GM12875 (cell line): ENCODE measurements around the gene ADD1.

Experiments
- H3K4me3 ChIP-seq: one replicate; pipeline ENCODE4 v1.5.1; 2011; ENCODE audit warnings: low read depth, low read length, control low read depth
- TF ChIP-seq, protein P1 (sequence below): IDR thresholded peaks from 2 replicates; pipeline ENCODE4 v1.5.1; 2011; ENCODE audit warnings: low read depth, mild to moderate bottlenecking, control low read depth, inconsistent platforms, low read length, moderate library complexity, borderline replicate concordance; ENCODE audit not compliant: insufficient read depth

The ADD1 gene

DNA sequence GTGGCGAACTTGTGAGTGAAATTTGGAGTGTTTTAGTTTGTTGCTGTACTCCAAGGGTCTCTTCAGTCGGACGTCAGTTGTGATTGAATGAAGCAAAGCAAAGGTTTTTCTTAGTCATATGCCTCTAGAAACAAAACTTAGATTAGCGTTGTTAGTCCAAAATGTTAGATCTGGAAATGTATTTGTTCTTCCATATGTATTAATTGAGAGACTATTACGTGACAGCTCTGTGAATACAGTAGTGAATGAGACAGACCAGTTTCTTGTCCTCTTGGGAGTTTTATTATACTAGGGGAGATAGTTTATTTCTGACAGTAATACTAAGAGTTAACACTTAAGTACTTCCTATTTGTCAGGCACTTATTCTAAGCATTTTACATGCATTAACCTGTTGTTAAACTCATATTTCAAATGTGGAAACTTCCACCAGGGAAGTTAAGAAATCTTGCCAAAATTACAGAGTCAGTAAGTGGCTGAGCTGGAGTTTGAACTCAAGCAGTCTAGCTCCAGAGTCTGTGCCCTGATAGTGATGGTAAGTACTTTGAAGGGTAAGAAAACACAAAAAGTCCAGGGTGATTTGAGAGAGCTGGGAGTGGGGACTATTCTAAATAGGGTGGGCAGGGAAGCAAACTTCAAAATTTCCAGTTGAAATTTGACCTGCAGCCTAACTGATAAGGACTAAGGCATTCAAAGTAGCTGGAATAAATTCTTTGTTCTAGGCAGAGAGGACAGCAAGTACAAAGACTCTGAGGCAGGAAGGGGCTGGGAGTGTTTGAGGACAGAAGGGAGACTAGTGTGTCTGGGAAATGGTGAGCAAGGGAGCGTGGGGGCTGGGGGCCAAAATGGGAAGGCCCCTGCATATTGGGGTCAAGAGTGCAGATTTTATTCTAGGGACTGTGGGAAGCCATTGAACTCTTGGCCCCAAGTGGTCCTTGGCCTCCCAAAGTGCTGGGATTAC lies 17.0 kb downstream of the ADD1 start:
- TF ChIP-seq, protein P1, sequence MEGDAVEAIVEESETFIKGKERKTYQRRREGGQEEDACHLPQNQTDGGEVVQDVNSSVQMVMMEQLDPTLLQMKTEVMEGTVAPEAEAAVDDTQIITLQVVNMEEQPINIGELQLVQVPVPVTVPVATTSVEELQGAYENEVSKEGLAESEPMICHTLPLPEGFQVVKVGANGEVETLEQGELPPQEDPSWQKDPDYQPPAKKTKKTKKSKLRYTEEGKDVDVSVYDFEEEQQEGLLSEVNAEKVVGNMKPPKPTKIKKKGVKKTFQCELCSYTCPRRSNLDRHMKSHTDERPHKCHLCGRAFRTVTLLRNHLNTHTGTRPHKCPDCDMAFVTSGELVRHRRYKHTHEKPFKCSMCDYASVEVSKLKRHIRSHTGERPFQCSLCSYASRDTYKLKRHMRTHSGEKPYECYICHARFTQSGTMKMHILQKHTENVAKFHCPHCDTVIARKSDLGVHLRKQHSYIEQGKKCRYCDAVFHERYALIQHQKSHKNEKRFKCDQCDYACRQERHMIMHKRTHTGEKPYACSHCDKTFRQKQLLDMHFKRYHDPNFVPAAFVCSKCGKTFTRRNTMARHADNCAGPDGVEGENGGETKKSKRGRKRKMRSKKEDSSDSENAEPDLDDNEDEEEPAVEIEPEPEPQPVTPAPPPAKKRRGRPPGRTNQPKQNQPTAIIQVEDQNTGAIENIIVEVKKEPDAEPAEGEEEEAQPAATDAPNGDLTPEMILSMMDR, result no peak
- H3K4me3 ChIP-seq, result no peak overlapping the region

GRCh38 chr4:2861631-2862436 lies 18.2 kb downstream of the ADD1 start:
- no peak overlapping the region for H3K4me3 ChIP-seq
- TF ChIP-seq, protein P1, result no peak

DNA sequence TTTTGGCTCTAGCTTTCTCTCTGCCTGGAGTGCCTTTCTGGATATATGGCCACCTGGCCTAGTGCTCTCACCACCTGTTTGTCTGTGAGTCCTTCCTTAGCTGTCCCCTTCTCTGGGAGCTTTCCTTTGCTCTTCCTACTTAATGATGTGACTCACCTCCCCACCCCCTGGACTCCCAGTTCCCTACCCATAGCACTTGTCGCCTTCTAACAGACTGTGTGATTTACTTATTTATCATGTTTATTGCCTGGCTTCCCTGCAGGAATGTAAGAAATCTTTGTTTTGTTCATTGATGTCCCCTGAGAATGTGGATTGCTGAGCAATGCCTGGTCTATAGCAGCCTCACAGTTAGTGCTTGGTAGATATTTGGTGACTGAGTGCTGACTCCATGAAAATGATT lies 18.9 kb downstream of the ADD1 start:
- TF ChIP-seq, protein P1, result no peak
- no peak overlapping the region for H3K4me3 ChIP-seq

DNA sequence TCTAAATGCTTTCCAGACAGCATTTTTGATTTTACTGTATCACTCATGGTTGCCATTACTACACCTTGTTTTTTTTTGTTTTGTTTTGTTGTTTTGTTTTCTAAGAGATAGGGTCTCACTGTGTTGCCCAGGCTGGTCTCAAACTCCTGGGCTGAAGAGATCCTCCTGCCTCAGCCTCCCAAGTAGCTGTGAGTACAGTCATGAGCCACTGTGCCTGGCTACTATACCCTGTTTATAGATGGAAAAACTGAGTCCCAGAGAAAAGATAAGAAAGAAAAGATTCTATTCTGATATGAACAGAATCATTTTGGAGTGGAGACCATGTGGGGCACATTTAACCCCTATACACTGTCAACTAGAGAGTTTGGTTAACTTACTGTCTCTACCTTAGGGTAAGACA lies 20.0 kb downstream of the ADD1 start:
- TF ChIP-seq, protein P1, result no peak
- H3K4me3 ChIP-seq, result no peak overlapping the region

GRCh38 chr4:2865196-2865780 lies 21.6 kb downstream of the ADD1 start:
- no peak overlapping the region for H3K4me3 ChIP-seq
- TF ChIP-seq, protein P1, result no peak

- H3K4me3 ChIP-seq, result no peak overlapping the region
- TF ChIP-seq, protein P1, result no peak
These were observed 22.7 kb downstream of the ADD1 start for GRCh38 chr4:2866160-2866861.
